Muscle layer of duodenum (tissue), 2 donors: ENCODE measurements around the gene DDHD1.
"Not testable (repeated sequence)": the region's sequence is repeated elsewhere in the genome, so short reads cannot be mapped to it uniquely, and the experiment has no call there.

ENCODE experiments used
- H3K27ac ChIP-seq: one replicate; pipeline ENCODE4 v1.7.0; 2013; ENCODE audit warnings: mild to moderate bottlenecking, low read length
- H3K27me3 ChIP-seq: one replicate; pipeline ENCODE4 v1.7.0; 2013; ENCODE audit warnings: low read depth, mild to moderate bottlenecking, control low read depth, low read length
- H3K36me3 ChIP-seq, 2 donors: one replicate each; pipeline ENCODE4 v1.7.0; 2013; ENCODE audit warnings: low read length in 2 of 2, control low read depth in 1 of 2, mild to moderate bottlenecking in 1 of 2; ENCODE audit not compliant: insufficient read depth in 2 of 2, control insufficient read depth in 1 of 2
- H3K4me1 ChIP-seq, 2 donors: one replicate each; pipeline ENCODE4 v1.7.0; 2013; ENCODE audit warnings: low read length in 2 of 2, mild to moderate bottlenecking in 2 of 2, control low read depth in 1 of 2, moderate library complexity in 1 of 2; ENCODE audit not compliant: insufficient read depth in 2 of 2, control insufficient read depth in 1 of 2
- H3K4me3 ChIP-seq, 2 donors: one replicate each; pipeline ENCODE4 v1.7.0; 2013; ENCODE audit warnings: low read length in 2 of 2, low read depth in 1 of 2, mild to moderate bottlenecking in 1 of 2
- H3K9me3 ChIP-seq, 2 donors: one replicate each; pipeline ENCODE4 v1.7.0; 2013; ENCODE audit warnings: low read length in 2 of 2, control low read depth in 1 of 2, mild to moderate bottlenecking in 1 of 2; ENCODE audit not compliant: control insufficient read depth in 1 of 2
- donor health status: healthy.

DDHD1 gene

DNA sequence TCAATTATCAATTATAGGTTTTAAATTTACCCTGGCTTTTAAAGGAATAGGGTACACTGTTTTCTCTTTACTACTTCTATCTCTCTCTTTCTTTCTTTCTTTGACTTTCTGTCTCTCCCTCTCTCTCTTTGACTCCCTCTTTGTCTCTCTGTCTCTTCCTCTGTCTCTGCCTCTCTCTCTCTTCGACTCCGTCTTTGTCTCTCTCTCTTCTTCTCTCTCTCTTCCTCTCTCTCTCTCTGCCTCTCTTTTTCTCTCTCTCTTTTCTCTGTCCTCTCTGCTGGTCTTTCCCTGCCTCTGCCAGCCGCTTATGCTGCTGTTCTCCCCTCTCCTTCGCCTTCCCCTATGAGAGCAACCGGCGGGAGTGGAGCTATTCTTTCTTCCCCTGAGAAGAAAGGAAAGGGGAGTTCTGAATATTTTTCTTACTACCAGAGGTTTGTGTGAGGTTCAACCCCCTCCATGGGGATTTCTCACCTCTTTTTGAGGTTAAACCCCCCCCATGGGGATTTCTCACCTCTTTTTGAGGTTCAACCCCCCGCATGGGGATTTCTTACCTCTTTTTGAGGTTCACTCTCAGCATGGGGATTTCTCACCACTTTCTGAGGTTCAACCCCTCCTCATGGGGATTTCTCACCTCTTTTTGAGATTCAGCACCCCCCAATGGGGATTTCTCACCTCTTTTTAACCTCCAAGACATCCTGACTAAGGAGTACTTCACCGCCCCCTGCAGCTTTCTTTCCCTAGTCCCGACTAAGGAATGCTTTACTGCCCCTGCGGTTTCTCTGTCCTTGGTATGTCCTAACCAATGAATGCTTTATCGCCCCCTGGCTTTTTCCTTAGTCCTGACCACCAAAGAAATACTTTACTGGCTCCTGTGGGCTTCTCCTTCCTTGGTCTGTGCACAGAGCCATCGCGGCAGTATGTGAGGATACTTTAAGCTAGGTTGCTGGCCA lies 27.4 kb upstream of the DDHD1 start:
- no peaks in the 10 kb centered on the region for H3K4me1 ChIP-seq
- H3K36me3 ChIP-seq = no peaks in the 10 kb centered on the region
- H3K27ac ChIP-seq = no peak overlapping the region
- no peaks in the 10 kb centered on the region for H3K27me3 ChIP-seq
- H3K4me3 ChIP-seq = no peak overlapping the region
- no peaks in the 10 kb centered on the region for H3K9me3 ChIP-seq

DNA sequence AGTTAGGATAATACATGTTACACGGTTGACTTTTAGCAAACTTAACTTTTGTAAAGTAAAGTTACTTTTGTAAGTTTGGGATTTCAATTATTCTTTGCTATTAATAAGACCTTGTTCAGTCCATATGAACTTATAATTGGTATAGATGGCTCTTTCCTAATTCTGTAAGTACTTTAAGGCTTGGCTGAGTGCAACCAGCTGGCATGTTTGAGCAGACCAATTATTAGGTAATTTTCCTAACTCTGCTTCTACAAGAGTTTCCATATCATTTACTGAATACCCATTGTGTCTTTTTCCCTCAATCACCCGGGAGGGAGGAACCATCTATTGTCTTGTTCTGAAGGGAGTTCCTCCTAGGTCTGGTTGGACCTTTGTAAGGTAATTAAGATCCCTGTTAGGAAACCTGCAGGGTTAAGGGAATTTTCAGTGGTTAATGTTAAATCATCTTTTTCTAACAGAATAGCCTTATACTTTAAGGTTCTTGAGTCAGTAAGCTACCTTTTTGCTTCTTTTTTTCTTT lies 26.4 kb upstream of the DDHD1 start:
- not testable (repeated sequence) for H3K27ac ChIP-seq, H3K27me3 ChIP-seq, H3K9me3 ChIP-seq, H3K4me1 ChIP-seq, H3K36me3 ChIP-seq, H3K4me3 ChIP-seq

- Histone ChIP-seq H3K36me3 (no peaks in the 10 kb centered on the region), H3K4me1 (no peaks in the 10 kb centered on the region), H3K4me3 (no peak overlapping the region), H3K27ac (no peak overlapping the region), H3K9me3 (no peaks in the 10 kb centered on the region), H3K27me3 (no peaks in the 10 kb centered on the region)
Observed at GRCh38 chr14:53175375-53175774, 22.3 kb upstream of the DDHD1 start.

- no peaks in the 10 kb centered on the region for H3K36me3 ChIP-seq
- H3K4me3 ChIP-seq = no peak overlapping the region
- no peaks in the 10 kb centered on the region for H3K4me1 ChIP-seq
- no peak overlapping the region for H3K27ac ChIP-seq
- no peaks in the 10 kb centered on the region for H3K27me3 ChIP-seq
- no peaks in the 10 kb centered on the region for H3K9me3 ChIP-seq
Observed at GRCh38 chr14:53174918-53175317, 21.8 kb upstream of the DDHD1 start.

DNA sequence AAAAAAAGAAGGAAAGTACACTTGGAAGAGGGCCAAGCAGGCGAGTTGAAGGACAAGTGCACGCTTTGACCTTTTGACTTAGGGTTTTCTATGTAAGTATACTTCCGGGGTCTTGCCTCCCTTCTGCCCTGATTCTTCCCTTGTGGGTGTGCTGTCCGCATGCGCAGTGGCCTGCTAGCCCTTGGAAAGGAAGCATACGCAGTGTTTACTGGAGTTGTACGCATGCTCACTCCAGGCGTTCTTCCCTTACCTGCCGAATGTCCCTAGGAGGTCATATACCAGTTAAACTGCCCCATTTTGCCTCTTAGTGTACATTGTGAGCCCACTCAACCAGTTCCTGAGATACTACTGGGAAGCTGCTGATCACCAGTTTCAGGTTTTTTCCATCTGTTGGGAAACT lies 15.7 kb upstream of the DDHD1 start:
- Histone ChIP-seq H3K4me1 (no peaks in the 10 kb centered on the region), H3K4me3 (no peak overlapping the region), H3K9me3 (no peaks in the 10 kb centered on the region), H3K36me3 (no peaks in the 10 kb centered on the region), H3K27me3 (no peaks in the 10 kb centered on the region), H3K27ac (no peak overlapping the region)

GRCh38 chr14:53167602-53168328 lies 14.6 kb upstream of the DDHD1 start:
- H3K27me3 ChIP-seq = no peaks in the 10 kb centered on the region
- no peak overlapping the region for H3K27ac ChIP-seq
- H3K9me3 ChIP-seq = no peaks in the 10 kb centered on the region
- H3K4me3 ChIP-seq = no peak overlapping the region
- no peaks in the 10 kb centered on the region for H3K4me1 ChIP-seq
- no peaks in the 10 kb centered on the region for H3K36me3 ChIP-seq

GRCh38 chr14:53161758-53162435 lies 8.8 kb upstream of the DDHD1 start:
- H3K36me3 ChIP-seq = no peaks in the 10 kb centered on the region
- no peak overlapping the region for H3K27ac ChIP-seq
- H3K4me3 ChIP-seq = no peak overlapping the region
- H3K27me3 ChIP-seq = no peaks in the 10 kb centered on the region
- no peaks in the 10 kb centered on the region for H3K4me1 ChIP-seq
- no peaks in the 10 kb centered on the region for H3K9me3 ChIP-seq

DNA sequence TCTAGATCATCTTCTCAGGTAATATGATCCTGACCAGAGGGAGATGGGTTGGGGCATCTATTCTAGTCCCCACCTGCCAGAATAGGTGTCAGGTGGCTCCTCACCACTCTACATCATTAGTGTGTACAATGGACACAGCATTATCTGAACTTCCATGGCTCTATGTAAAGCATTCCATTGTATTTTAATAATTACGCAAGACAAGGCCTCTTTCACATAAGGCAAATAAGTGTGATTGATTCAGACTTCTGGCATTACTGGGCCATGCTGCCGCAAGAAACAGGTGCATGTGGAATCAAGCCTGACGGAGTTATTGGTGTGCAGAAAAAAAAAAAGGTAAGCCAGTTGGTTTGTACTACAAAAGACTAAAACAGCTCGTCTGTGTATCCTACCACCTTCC lies 3.1 kb upstream of the DDHD1 start:
- Histone ChIP-seq H3K36me3 (no peaks in the 10 kb centered on the region), H3K4me1 (no peaks in the 10 kb centered on the region), H3K27ac (no peak overlapping the region), H3K9me3 (no peaks in the 10 kb centered on the region), H3K4me3 (no peak overlapping the region), H3K27me3 (no peaks in the 10 kb centered on the region)

- Histone ChIP-seq H3K27me3 (no peaks in the 10 kb centered on the region), H3K4me3 (peak overlapping the region; percentile 56 to 93), H3K4me1 (peaks cover 7 to 8% of the 10 kb centered on the region in 2 donors), H3K27ac (peak overlapping the region; percentile 61), H3K36me3 (no peaks in the 10 kb centered on the region), H3K9me3 (no peaks in the 10 kb centered on the region)
Observed at GRCh38 chr14:53153702-53154112, 584 bp upstream of the DDHD1 start.

- H3K27ac ChIP-seq = peak overlapping the region; percentile 5
- no peaks in the 10 kb centered on the region for H3K36me3 ChIP-seq
- H3K9me3 ChIP-seq = no peaks in the 10 kb centered on the region
- peak overlapping the region; percentile 89 to 93 for H3K4me3 ChIP-seq
- no peaks in the 10 kb centered on the region for H3K27me3 ChIP-seq
- peaks cover 7 to 8% of the 10 kb centered on the region in 2 donors for H3K4me1 ChIP-seq
Observed at GRCh38 chr14:53152184-53152886, 788 bp downstream of the DDHD1 start.
